NCI-H2196 (cell line): ENCODE data around the gene GALK1.

Experiments
- DNase-seq: peaks from one replicate; lab custom pipeline; 2025; ENCODE audit not compliant: unreplicated experiment; lab: John Stamatoyannopoulos, UW

The GALK1 gene

GRCh38 chr17:75729351-75729750 lies 35.6 kb downstream of the GALK1 start:
- no peak for DNase-seq

GRCh38 chr17:75727391-75727790 lies 37.6 kb downstream of the GALK1 start:
- no peak for DNase-seq

- no peak for DNase-seq
These were observed 39.5 kb downstream of the GALK1 start for GRCh38 chr17:75725504-75725903.

GRCh38 chr17:75724016-75725003 lies 40.7 kb downstream of the GALK1 start:
- DNase-seq, result no peak

- DNase-seq, result no peak
These were observed 41.6 kb downstream of the GALK1 start for GRCh38 chr17:75723171-75723930.

GRCh38 chr17:75722542-75723095 lies 42.4 kb downstream of the GALK1 start:
- DNase-seq, result no peak

- DNase-seq, result no peak
These were observed 42.9 kb downstream of the GALK1 start for GRCh38 chr17:75722076-75722475.

- no peak for DNase-seq
These were observed 43.5 kb downstream of the GALK1 start for GRCh38 chr17:75721463-75722011.

GRCh38 chr17:75720656-75721462 lies 44.1 kb downstream of the GALK1 start, which contains the start of gene ITGB4:
ITGB4 (plus strand) TSS chr17:75721459; CDS start chr17:75724704, 3,245 bp downstream.
- peak; percentile 81 for DNase-seq

- no peak for DNase-seq
These were observed 45.3 kb downstream of the GALK1 start for GRCh38 chr17:75719732-75720131.

- no peak for DNase-seq
These were observed 52.5 kb downstream of the GALK1 start for GRCh38 chr17:75712446-75712845.
